K562 (cell line): ENCODE data around the gene PRDM10. TPM values are rescaled to one million over a fixed set of nuclear protein-coding genes. Genes with fewer than 3 reads are reported as not detected.

ENCODE experiments used
- HSF4 ChIP-seq: fragments of 250-450 bp; sonication (Bioruptor Pico); IDR thresholded peaks from 2 replicates; pipeline ENCODE4 v2.1.2; 2022; ENCODE audit warnings: mild to moderate bottlenecking, moderate library complexity, borderline replicate concordance
- KDM1A ChIP-seq, 2 experiments: fragments of 450-650 bp; IDR thresholded peaks; 2 replicates each; pipeline ENCODE4 v1.6.1; 2016; ENCODE audit warnings: mild to moderate bottlenecking in 2 of 2
- SMARCA5 ChIP-seq: fragments of 450-650 bp; IDR thresholded peaks from 2 replicates; pipeline ENCODE4 v1.6.1; 2016
- polyA plus RNA-seq, 8 experiments: library from polyadenylated mRNA; depleted of rRNA in 4 of 8; stranded (reverse) in 5 of 8; unstranded in 3 of 8; fragments of >200 nt; fragmentation: Nextera tagmentation in 2 of 8; fragmentation: Illumina TruSeq in 1 of 8; extraction: Ambion mirVana in 2 of 8; extraction: Trizol in 1 of 8; gene quantifications; 2 replicates each; pipeline versions ENCODE4 v1.2.1 to v1.2.3, GENCODE V29; 2011 to 2014; ENCODE audit warnings: inconsistent platforms in 1 of 8, missing spikeins in 1 of 8
- total RNA-seq, 7 experiments: library from RNA; depleted of rRNA in 6 of 7; stranded (reverse); fragments of >200 nt in 6 of 7; fragmentation: Illumina TruSeq in 2 of 7; extraction: Trizol in 2 of 7; gene quantifications; 2 replicates each; pipeline versions ENCODE4 v1.2.1 to v1.2.3, GENCODE V29; 2011 to 2021; ENCODE audit warnings: low replicate concordance in 1 of 7
- TF ChIP-seq, protein P1 (sequence below): fragments of 450-650 bp; IDR thresholded peaks from 2 replicates; pipeline ENCODE4 v1.6.1; 2016; ENCODE audit warnings: mild to moderate bottlenecking, moderate library complexity

Gene PRDM10
- total and polyA plus RNA-seq, 9 of the 15 experiments (the other 6 are each of a cell fraction or from before 2014, with no cell fraction given), result 0.89 to 9.3 (median 4.5) TPM

DNA sequence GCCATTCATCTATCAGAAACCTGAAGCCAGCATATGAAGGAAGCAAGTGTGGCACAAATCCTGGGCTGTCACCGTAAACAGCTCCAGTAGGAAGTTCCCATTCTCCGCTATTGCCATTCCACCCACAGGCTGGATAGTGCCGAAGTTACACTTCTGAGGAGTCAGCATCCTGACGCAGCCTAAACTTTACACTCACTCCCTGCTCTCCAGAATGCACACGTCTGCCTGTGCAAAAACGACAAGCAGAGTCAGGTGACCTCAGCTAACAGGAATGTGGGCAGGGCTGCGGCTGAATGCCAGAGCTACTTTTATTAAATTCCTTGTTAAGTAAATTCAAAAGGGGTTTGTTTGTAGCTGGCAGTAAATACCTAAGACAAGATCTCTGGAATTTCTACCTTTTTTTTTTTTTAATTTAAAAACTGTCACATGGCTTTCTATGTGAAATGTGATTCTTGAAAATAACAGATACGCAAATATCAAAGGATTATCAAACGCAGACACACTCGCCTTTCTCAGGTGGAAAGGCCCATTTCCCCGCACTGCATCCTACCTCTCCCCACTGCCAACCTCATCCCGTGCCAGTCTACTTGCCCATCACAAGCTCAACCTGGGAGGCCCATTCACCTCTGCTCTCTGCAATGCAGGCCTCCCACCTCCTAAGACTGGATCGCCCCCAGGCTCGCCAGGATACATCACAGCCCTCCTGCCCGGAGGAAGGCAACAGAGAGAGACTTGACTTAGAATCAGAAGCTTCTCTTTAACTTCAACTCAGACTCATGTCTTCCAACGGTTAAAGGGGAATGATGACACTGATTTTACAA, 140.7 kb downstream of the PRDM10 start (continued):
- TF ChIP-seq, protein P1, sequence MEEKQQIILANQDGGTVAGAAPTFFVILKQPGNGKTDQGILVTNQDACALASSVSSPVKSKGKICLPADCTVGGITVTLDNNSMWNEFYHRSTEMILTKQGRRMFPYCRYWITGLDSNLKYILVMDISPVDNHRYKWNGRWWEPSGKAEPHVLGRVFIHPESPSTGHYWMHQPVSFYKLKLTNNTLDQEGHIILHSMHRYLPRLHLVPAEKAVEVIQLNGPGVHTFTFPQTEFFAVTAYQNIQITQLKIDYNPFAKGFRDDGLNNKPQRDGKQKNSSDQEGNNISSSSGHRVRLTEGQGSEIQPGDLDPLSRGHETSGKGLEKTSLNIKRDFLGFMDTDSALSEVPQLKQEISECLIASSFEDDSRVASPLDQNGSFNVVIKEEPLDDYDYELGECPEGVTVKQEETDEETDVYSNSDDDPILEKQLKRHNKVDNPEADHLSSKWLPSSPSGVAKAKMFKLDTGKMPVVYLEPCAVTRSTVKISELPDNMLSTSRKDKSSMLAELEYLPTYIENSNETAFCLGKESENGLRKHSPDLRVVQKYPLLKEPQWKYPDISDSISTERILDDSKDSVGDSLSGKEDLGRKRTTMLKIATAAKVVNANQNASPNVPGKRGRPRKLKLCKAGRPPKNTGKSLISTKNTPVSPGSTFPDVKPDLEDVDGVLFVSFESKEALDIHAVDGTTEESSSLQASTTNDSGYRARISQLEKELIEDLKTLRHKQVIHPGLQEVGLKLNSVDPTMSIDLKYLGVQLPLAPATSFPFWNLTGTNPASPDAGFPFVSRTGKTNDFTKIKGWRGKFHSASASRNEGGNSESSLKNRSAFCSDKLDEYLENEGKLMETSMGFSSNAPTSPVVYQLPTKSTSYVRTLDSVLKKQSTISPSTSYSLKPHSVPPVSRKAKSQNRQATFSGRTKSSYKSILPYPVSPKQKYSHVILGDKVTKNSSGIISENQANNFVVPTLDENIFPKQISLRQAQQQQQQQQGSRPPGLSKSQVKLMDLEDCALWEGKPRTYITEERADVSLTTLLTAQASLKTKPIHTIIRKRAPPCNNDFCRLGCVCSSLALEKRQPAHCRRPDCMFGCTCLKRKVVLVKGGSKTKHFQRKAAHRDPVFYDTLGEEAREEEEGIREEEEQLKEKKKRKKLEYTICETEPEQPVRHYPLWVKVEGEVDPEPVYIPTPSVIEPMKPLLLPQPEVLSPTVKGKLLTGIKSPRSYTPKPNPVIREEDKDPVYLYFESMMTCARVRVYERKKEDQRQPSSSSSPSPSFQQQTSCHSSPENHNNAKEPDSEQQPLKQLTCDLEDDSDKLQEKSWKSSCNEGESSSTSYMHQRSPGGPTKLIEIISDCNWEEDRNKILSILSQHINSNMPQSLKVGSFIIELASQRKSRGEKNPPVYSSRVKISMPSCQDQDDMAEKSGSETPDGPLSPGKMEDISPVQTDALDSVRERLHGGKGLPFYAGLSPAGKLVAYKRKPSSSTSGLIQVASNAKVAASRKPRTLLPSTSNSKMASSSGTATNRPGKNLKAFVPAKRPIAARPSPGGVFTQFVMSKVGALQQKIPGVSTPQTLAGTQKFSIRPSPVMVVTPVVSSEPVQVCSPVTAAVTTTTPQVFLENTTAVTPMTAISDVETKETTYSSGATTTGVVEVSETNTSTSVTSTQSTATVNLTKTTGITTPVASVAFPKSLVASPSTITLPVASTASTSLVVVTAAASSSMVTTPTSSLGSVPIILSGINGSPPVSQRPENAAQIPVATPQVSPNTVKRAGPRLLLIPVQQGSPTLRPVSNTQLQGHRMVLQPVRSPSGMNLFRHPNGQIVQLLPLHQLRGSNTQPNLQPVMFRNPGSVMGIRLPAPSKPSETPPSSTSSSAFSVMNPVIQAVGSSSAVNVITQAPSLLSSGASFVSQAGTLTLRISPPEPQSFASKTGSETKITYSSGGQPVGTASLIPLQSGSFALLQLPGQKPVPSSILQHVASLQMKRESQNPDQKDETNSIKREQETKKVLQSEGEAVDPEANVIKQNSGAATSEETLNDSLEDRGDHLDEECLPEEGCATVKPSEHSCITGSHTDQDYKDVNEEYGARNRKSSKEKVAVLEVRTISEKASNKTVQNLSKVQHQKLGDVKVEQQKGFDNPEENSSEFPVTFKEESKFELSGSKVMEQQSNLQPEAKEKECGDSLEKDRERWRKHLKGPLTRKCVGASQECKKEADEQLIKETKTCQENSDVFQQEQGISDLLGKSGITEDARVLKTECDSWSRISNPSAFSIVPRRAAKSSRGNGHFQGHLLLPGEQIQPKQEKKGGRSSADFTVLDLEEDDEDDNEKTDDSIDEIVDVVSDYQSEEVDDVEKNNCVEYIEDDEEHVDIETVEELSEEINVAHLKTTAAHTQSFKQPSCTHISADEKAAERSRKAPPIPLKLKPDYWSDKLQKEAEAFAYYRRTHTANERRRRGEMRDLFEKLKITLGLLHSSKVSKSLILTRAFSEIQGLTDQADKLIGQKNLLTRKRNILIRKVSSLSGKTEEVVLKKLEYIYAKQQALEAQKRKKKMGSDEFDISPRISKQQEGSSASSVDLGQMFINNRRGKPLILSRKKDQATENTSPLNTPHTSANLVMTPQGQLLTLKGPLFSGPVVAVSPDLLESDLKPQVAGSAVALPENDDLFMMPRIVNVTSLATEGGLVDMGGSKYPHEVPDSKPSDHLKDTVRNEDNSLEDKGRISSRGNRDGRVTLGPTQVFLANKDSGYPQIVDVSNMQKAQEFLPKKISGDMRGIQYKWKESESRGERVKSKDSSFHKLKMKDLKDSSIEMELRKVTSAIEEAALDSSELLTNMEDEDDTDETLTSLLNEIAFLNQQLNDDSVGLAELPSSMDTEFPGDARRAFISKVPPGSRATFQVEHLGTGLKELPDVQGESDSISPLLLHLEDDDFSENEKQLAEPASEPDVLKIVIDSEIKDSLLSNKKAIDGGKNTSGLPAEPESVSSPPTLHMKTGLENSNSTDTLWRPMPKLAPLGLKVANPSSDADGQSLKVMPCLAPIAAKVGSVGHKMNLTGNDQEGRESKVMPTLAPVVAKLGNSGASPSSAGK, result no peak
- TF ChIP-seq KDM1A (IDR thresholded peaks at IDR 0.05) (no peak), HSF4 (CRISPR knock-in tag) (no peak), SMARCA5 (no peak)
